ENCODE data around the gene TDRD7. TPM values are rescaled to one million over a fixed set of nuclear protein-coding genes. Genes with fewer than 3 reads are reported as not detected.

Gene TDRD7
- total RNA-seq, 4 donors from 2014 or later = 4.2 to 13.0 (median 8.3) TPM

- Histone ChIP-seq H3K9me3 (no peaks in the 10 kb centered on the region), H3K27me3 (no peaks in the 10 kb centered on the region), H3K27ac (no peak overlapping the region), H3K4me3 (no peak overlapping the region), H3K4me1 (no peaks in the 10 kb centered on the region), H3K36me3 (no peaks in the 10 kb centered on the region)
- DNase-seq (ENCODE audit: low spot score in 2 of 2) = no peak
- WGBS = 77% methylated on average over 9 of the region's 9 CpGs
- TF ChIP-seq EP300 (IDR thresholded peaks at IDR 0.05) = no peak
- TF ChIP-seq POLR2A (IDR thresholded peaks at IDR 0.05) = no peak
- TF ChIP-seq, protein P1, sequence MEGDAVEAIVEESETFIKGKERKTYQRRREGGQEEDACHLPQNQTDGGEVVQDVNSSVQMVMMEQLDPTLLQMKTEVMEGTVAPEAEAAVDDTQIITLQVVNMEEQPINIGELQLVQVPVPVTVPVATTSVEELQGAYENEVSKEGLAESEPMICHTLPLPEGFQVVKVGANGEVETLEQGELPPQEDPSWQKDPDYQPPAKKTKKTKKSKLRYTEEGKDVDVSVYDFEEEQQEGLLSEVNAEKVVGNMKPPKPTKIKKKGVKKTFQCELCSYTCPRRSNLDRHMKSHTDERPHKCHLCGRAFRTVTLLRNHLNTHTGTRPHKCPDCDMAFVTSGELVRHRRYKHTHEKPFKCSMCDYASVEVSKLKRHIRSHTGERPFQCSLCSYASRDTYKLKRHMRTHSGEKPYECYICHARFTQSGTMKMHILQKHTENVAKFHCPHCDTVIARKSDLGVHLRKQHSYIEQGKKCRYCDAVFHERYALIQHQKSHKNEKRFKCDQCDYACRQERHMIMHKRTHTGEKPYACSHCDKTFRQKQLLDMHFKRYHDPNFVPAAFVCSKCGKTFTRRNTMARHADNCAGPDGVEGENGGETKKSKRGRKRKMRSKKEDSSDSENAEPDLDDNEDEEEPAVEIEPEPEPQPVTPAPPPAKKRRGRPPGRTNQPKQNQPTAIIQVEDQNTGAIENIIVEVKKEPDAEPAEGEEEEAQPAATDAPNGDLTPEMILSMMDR (IDR thresholded peaks at IDR 0.05) = no peak
- TF ChIP-seq POLR2AphosphoS5 (IDR thresholded peaks at IDR 0.05) = no peak
Measured at GRCh38 chr9:97536480-97536879, 124.6 kb downstream of the TDRD7 start.

DNA sequence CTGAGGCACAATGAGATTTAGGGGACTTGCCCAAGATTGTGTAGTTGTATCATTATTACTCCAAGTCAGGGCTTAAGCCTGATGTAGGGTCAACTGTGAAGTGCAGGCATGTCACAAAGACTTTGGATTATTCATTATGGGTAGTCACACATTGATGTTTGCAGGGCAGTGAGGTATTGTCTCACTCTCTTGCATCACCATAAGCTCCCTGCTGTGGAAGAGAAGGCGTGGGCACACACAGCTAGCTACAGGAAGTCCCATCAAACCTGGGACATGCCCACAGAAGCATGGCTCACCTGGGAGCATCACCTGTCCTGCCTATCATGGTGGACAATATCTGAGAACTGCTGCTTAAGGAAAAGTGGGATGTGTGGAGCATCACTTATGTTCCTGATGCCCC lies 131.7 kb downstream of the TDRD7 start:
- 100% methylated on average over 1 of the region's 1 CpG for WGBS
- TF ChIP-seq EP300 (IDR thresholded peaks at IDR 0.05) (no peak), POLR2A (IDR thresholded peaks at IDR 0.05) (no peak), POLR2AphosphoS5 (IDR thresholded peaks at IDR 0.05) (no peak)
- TF ChIP-seq, protein P1 (IDR thresholded peaks at IDR 0.05) = no peak
- Histone ChIP-seq H3K27me3 (no peaks in the 10 kb centered on the region), H3K4me3 (no peak overlapping the region), H3K4me1 (no peaks in the 10 kb centered on the region), H3K36me3 (no peaks in the 10 kb centered on the region), H3K27ac (no peak overlapping the region), H3K9me3 (no peaks in the 10 kb centered on the region)
- DNase-seq (ENCODE audit: low spot score in 2 of 2) = no peak

- no peak for DNase-seq (ENCODE audit: low spot score in 2 of 2)
- Histone ChIP-seq H3K4me1 (no peaks in the 10 kb centered on the region), H3K27me3 (no peaks in the 10 kb centered on the region), H3K9me3 (no peaks in the 10 kb centered on the region), H3K27ac (no peak overlapping the region), H3K36me3 (no peaks in the 10 kb centered on the region), H3K4me3 (no peak overlapping the region)
- WGBS = 70% methylated on average over 8 of the region's 8 CpGs
- no peak for TF ChIP-seq POLR2AphosphoS5 (IDR thresholded peaks at IDR 0.05)
- no peak for TF ChIP-seq POLR2A (IDR thresholded peaks at IDR 0.05)
- TF ChIP-seq EP300 (IDR thresholded peaks at IDR 0.05) = no peak
- TF ChIP-seq, protein P1 (IDR thresholded peaks at IDR 0.05) = no peak
Measured at GRCh38 chr9:97545486-97545885, 133.6 kb downstream of the TDRD7 start.

Other genes starting within 250 kb of the TDRD7 start
- gene CCDC180, start 104.4 kb upstream of the TDRD7 start, total RNA-seq = 1 to 10 TPM in 3 of 4 donors, under 1 TPM in 1; 0.91 to 5.2 (median 2.4) TPM
- 1 to 10 TPM; 1.9 to 4.4 (median 4.0) TPM for gene TMOD1, start 89.6 kb downstream of the TDRD7 start, total RNA-seq
- 10 to 100 TPM in 3 of 4 donors, 1 to 10 TPM in 1; 9.6 to 17.2 (median 12.7) TPM for gene TSTD2, start 221.3 kb downstream of the TDRD7 start, total RNA-seq
- 10 to 100 TPM; 13.6 to 43.9 (median 16.3) TPM for gene NCBP1, start 221.7 kb downstream of the TDRD7 start, total RNA-seq